ENCODE data around the gene CTSE.
"Not testable (repeated sequence)": the region's sequence is repeated elsewhere in the genome, so short reads cannot be mapped to it uniquely, and the experiment has no call there.

CTSE gene

GRCh38 chr1:206014601-206015000 lies 9.1 kb downstream of the CTSE start:
- no peak for DNase-seq (ENCODE audit: low spot score)

GRCh38 chr1:206013026-206013795 lies 10.5 kb downstream of the CTSE start:
- DNase-seq (ENCODE audit: low spot score): no peak

- DNase-seq (ENCODE audit: low spot score): no peak
Measured at GRCh38 chr1:206012086-206012859, 11.4 kb downstream of the CTSE start.

- no peak for DNase-seq (ENCODE audit: low spot score)
Measured at GRCh38 chr1:206011057-206011456, 12.6 kb downstream of the CTSE start.

- no peak for DNase-seq (ENCODE audit: low spot score)
Measured at GRCh38 chr1:206010060-206010459, 13.6 kb downstream of the CTSE start.

- no peak for DNase-seq (ENCODE audit: low spot score)
Measured at GRCh38 chr1:206006946-206007345, 16.7 kb downstream of the CTSE start.

GRCh38 chr1:206005778-206006180 lies 17.9 kb downstream of the CTSE start:
- no peak for DNase-seq (ENCODE audit: low spot score)

- no peak for DNase-seq (ENCODE audit: low spot score)
Measured at GRCh38 chr1:206005234-206005633, 18.5 kb downstream of the CTSE start.

GRCh38 chr1:206004826-206005225 lies 18.9 kb downstream of the CTSE start:
- no peak for DNase-seq (ENCODE audit: low spot score)

GRCh38 chr1:206003854-206004800 lies 19.6 kb downstream of the CTSE start:
- no peak for DNase-seq (ENCODE audit: low spot score)

- peak; percentile 91 for DNase-seq (ENCODE audit: low spot score)
Measured at GRCh38 chr1:206002871-206003801, 20.6 kb downstream of the CTSE start, which contains the start of gene RAB7B. RAB7B (minus strand) TSS chr1:206003395; CDS start chr1:205994135, 9,260 bp downstream.

- DNase-seq (ENCODE audit: low spot score): no peak
Measured at GRCh38 chr1:206002160-206002559, 21.5 kb downstream of the CTSE start.

GRCh38 chr1:206001476-206001888 lies 22.2 kb downstream of the CTSE start:
- peak; percentile 95 for DNase-seq (ENCODE audit: low spot score)

- DNase-seq (ENCODE audit: low spot score): peak; percentile 53
Measured at GRCh38 chr1:206000641-206001339, 22.9 kb downstream of the CTSE start.

- no peak for DNase-seq (ENCODE audit: low spot score)
Measured at GRCh38 chr1:205998457-205999241, 25.0 kb downstream of the CTSE start.

- not testable (repeated sequence) for DNase-seq (ENCODE audit: low spot score)
Measured at GRCh38 chr1:205996641-205997040, 27.1 kb downstream of the CTSE start.

- no peak for DNase-seq (ENCODE audit: low spot score)
Measured at GRCh38 chr1:205994346-205994745, 29.3 kb downstream of the CTSE start.

- DNase-seq (ENCODE audit: low spot score): no peak
Measured at GRCh38 chr1:205993068-205993467, 30.6 kb downstream of the CTSE start.

- DNase-seq (ENCODE audit: low spot score): no peak
Measured at GRCh38 chr1:205992218-205992882, 31.3 kb downstream of the CTSE start.
